ENCODE results near the gene GAPVD1.

Gene GAPVD1

GRCh38 chr9:125380406-125380805 is 118.8 kb downstream of the GAPVD1 start:
- Histone ChIP-seq H3K4me3 (ENCODE audit: low read length) (no peak overlapping the region), H3K79me2 (ENCODE audit: low read length) (no peaks in the 10 kb centered on the region), H2AFZ (ENCODE audit: low read length) (no peak overlapping the region), H3K9ac (ENCODE audit: low read length) (no peak overlapping the region), H3F3A (ENCODE audit: insufficient read depth, low read length) (no peaks in the 10 kb centered on the region), H3K27me3 (replicated peaks; ENCODE audit: insufficient read depth, low read length) (no peaks in the 10 kb centered on the region), H3K9me3 (replicated peaks; ENCODE audit: insufficient read depth, low read length) (no peaks in the 10 kb centered on the region), H3K9me2 (replicated peaks; ENCODE audit: insufficient read depth, low read length) (no peaks in the 10 kb centered on the region), H3K4me1 (ENCODE audit: low read length) (no peaks in the 10 kb centered on the region), H3K36me3 (replicated peaks; ENCODE audit: insufficient read depth, low read length) (no peaks in the 10 kb centered on the region), H4K20me1 (ENCODE audit: insufficient read depth, low read length) (no peaks in the 10 kb centered on the region), H3K27ac (ENCODE audit: low read length) (no peak overlapping the region), H3K4me2 (ENCODE audit: low read depth, low read length) (no peak overlapping the region)
- TF ChIP-seq EZH2 (optimal IDR thresholded peaks at IDR 0.05; ENCODE audit: low read depth, low read length) = no peak
- TF ChIP-seq EZH2phosphoT487 (IDR thresholded peaks at IDR 0.05; ENCODE audit: low read length) = no peak
- no peak for TF ChIP-seq CTCF (IDR thresholded peaks at IDR 0.05; ENCODE audit: low read length)
- no peak for DNase-seq

DNA sequence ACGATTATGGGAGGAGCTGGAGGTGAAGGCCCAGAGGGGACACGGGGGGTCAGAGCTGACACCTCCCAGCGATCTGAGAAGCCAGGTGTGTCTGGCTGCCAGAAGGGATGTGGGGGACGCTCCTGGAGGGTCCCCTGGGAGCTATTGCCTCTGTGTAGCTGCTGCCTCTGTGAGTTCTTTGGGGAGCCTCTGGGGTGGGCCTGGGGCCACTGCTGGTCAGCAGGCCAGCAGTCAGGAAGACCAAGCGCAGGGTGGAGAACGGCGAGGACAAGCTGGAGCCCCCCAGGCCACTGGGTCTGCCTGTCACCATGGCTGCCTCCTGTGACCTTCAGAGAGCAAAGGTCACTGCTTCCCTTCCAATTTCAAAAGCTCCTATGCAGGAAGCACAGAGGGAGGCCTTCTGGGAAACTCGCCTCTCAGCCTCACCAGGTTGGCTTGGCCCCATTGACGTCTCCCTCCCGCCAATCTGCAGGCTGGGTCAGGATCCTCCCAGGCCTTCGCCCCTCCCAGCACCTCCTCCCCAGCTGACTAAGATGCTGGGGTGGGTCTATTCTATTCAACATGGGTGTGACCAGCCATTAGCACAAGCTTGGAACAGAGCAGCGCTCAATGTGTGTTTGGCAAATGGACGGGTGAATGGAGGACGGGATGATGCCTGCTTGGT is 126.4 kb downstream of the GAPVD1 start:
- no peaks in the 10 kb centered on the region for H4K20me1 ChIP-seq (ENCODE audit: insufficient read depth, low read length)
- no peak overlapping the region for H3K27ac ChIP-seq (ENCODE audit: low read length)
- H3K4me1 ChIP-seq (ENCODE audit: low read length) = no peaks in the 10 kb centered on the region
- no peak overlapping the region for H3K4me2 ChIP-seq (ENCODE audit: low read depth, low read length)
- H3K9ac ChIP-seq (ENCODE audit: low read length) = no peak overlapping the region
- H3K36me3 ChIP-seq (replicated peaks; ENCODE audit: insufficient read depth, low read length) = no peaks in the 10 kb centered on the region
- H3K9me2 ChIP-seq (replicated peaks; ENCODE audit: insufficient read depth, low read length) = no peaks in the 10 kb centered on the region
- no peaks in the 10 kb centered on the region for H3K79me2 ChIP-seq (ENCODE audit: low read length)
- H3K9me3 ChIP-seq (replicated peaks; ENCODE audit: insufficient read depth, low read length) = no peaks in the 10 kb centered on the region
- no peak for DNase-seq
- no peaks in the 10 kb centered on the region for H3K27me3 ChIP-seq (replicated peaks; ENCODE audit: insufficient read depth, low read length)
- no peaks in the 10 kb centered on the region for H3F3A ChIP-seq (ENCODE audit: insufficient read depth, low read length)
- TF ChIP-seq CTCF (IDR thresholded peaks at IDR 0.05; ENCODE audit: low read length) = no peak
- TF ChIP-seq EZH2phosphoT487 (IDR thresholded peaks at IDR 0.05; ENCODE audit: low read length) = no peak
- TF ChIP-seq EZH2 (optimal IDR thresholded peaks at IDR 0.05; ENCODE audit: low read depth, low read length) = no peak
- no peak overlapping the region for H2AFZ ChIP-seq (ENCODE audit: low read length)
- H3K4me3 ChIP-seq (ENCODE audit: low read length) = no peak overlapping the region

DNA sequence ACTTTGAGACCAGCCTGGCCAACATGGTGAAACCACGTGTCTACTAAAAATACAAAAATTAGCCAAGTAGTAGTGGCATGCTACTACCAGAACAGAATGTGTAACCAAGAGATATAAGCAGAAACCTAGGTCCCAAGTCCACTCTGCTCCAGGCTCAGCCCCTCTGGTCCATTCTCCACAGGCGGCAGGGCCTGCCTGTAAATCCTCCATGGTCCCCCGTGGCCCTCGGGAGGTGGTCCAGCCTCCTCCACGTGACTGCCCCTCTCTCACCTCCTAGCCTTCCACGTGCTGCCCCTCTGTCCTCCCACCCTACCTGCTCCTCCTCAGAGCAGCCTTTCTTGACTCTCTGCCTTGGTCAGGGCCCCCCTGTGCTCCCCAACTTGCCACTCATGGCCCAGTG is 127.4 kb downstream of the GAPVD1 start:
- H3K27me3 ChIP-seq (replicated peaks; ENCODE audit: insufficient read depth, low read length) = no peaks in the 10 kb centered on the region
- no peaks in the 10 kb centered on the region for H3F3A ChIP-seq (ENCODE audit: insufficient read depth, low read length)
- H2AFZ ChIP-seq (ENCODE audit: low read length) = no peak overlapping the region
- no peaks in the 10 kb centered on the region for H3K9me2 ChIP-seq (replicated peaks; ENCODE audit: insufficient read depth, low read length)
- no peak overlapping the region for H3K9ac ChIP-seq (ENCODE audit: low read length)
- H3K27ac ChIP-seq (ENCODE audit: low read length) = no peak overlapping the region
- H4K20me1 ChIP-seq (ENCODE audit: insufficient read depth, low read length) = no peaks in the 10 kb centered on the region
- H3K4me3 ChIP-seq (ENCODE audit: low read length) = no peak overlapping the region
- H3K79me2 ChIP-seq (ENCODE audit: low read length) = no peaks in the 10 kb centered on the region
- H3K36me3 ChIP-seq (replicated peaks; ENCODE audit: insufficient read depth, low read length) = no peaks in the 10 kb centered on the region
- no peak for DNase-seq
- H3K9me3 ChIP-seq (replicated peaks; ENCODE audit: insufficient read depth, low read length) = no peaks in the 10 kb centered on the region
- TF ChIP-seq EZH2phosphoT487 (IDR thresholded peaks at IDR 0.05; ENCODE audit: low read length) (no peak), CTCF (IDR thresholded peaks at IDR 0.05; ENCODE audit: low read length) (no peak), EZH2 (optimal IDR thresholded peaks at IDR 0.05; ENCODE audit: low read depth, low read length) (no peak)
- no peak overlapping the region for H3K4me2 ChIP-seq (ENCODE audit: low read depth, low read length)
- no peaks in the 10 kb centered on the region for H3K4me1 ChIP-seq (ENCODE audit: low read length)

Data from MM.1S (cell line).